Measurements from ENCODE around the gene C1orf87. TPM values are rescaled to one million over a fixed set of nuclear protein-coding genes. Genes with fewer than 3 reads are reported as not detected.

Gene C1orf87
- total RNA-seq, 4 donors from 2014 or later, result not detected

- TF ChIP-seq CTCF (IDR thresholded peaks at IDR 0.05 in 4 of 5, conservative IDR thresholded peaks at IDR 0.05 in 1 of 5) (peak; percentile 79 to 93 (median 82)), POLR2A (IDR thresholded peaks at IDR 0.05) (no peak)
- no peaks in the 10 kb centered on the region for H3K36me3 ChIP-seq
- intact Hi-C loops (cut with DNase I; ENCODE audit: low total_unique reads), result loop anchor here (1.0 to 10.0 kb wide), 3 partner anchors 44 to 1432 kb away; no protein-coding TSS in a partner anchor
- H3K9me3 ChIP-seq, result no peaks in the 10 kb centered on the region
- no peaks in the 10 kb centered on the region for H3K27me3 ChIP-seq
- H3K4me1 ChIP-seq, result peaks cover 0 to 4% of the 10 kb centered on the region in 2 donors
- ATAC-seq, result peak; percentile 92 to 94
- in situ Hi-C loops (cut with MboI; ENCODE audit: low sequenced_read_pairs in 4 of 4), result loop anchor here in 2 of 4 donors (10.0 to 25.0 kb wide), 4 partner anchors 52 to 1235 kb away; partner anchors contain the start of gene MYSM1 (in 1 of the 2)
- no peak overlapping the region for H3K4me3 ChIP-seq
- DNase-seq, result peak; percentile 29 to 44
- H3K27ac ChIP-seq, result no peak overlapping the region
Measured at GRCh38 chr1:59947047-59947938, 126.3 kb downstream of the C1orf87 start.

DNA sequence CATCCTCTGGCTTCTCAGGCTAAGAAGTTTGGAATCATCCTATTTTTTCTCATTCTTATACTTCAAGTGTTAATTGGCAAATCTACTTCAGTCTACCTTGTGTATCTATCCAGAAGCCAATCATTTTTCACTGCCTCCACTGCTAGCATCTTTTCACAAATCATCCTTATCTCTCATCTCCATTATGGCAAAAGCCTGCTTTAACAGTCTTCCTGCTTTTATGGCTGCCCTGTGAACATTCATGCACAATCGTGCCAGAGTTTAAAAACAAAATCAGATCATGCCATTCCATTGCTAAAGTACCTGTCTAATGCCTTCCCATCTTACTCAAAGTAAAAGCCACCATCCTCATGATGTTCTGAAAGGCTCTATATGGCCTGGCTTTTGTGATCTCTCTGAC lies 127.8 kb downstream of the C1orf87 start:
- in situ Hi-C loops (cut with MboI; ENCODE audit: low sequenced_read_pairs in 4 of 4), result loop anchor here in 2 of 4 donors (10.0 to 25.0 kb wide), 4 partner anchors 51 to 1233 kb away; partner anchors contain the start of gene MYSM1 (in 1 of the 2)
- Histone ChIP-seq H3K9me3 (no peaks in the 10 kb centered on the region), H3K27me3 (no peaks in the 10 kb centered on the region), H3K36me3 (no peaks in the 10 kb centered on the region), H3K27ac (no peak overlapping the region), H3K4me3 (no peak overlapping the region), H3K4me1 (peaks cover 0 to 4% of the 10 kb centered on the region in 2 donors)
- TF ChIP-seq POLR2A (IDR thresholded peaks at IDR 0.05) (no peak), CTCF (IDR thresholded peaks at IDR 0.05 in 4 of 5, conservative IDR thresholded peaks at IDR 0.05 in 1 of 5) (no peak)
- intact Hi-C loops (cut with DNase I; ENCODE audit: low total_unique reads), result loop anchor here (2.0 to 10.0 kb wide), 2 partner anchors 43 to 1431 kb away; no protein-coding TSS in a partner anchor
- DNase-seq (no peak), ATAC-seq (no peak)

Other genes starting within 250 kb of the C1orf87 start
- gene CYP2J2, start 147.0 kb downstream of the C1orf87 start, total RNA-seq, result 1 to 10 TPM; 2.4 to 8.7 (median 3.2) TPM